NT2/D1 (cell line): ENCODE data around the gene CLSTN3.

Source experiments
- DNase-seq: peaks from one replicate; pipeline ENCODE4 v3.0.0-alpha.2; 2011; ENCODE audit warnings: low read depth, low spot score
- H3K27me3 ChIP-seq: 2 replicates; pipeline ENCODE4 v1.6.0; 2011; ENCODE audit warnings: mild to moderate bottlenecking; ENCODE audit not compliant: insufficient read length, insufficient read depth
- H3K36me3 ChIP-seq: 2 replicates; pipeline ENCODE4 v1.6.1; 2011; ENCODE audit warnings: mild to moderate bottlenecking, low read length, mixed read lengths; ENCODE audit not compliant: insufficient read depth, insufficient read length
- H3K4me1 ChIP-seq: 2 replicates; pipeline ENCODE4 v1.5.1; 2011; ENCODE audit not compliant: insufficient read depth, insufficient read length
- H3K4me3 ChIP-seq: 2 replicates; pipeline ENCODE4 v1.5.1; 2011; ENCODE audit warnings: low read depth; ENCODE audit not compliant: insufficient read length
- H3K9ac ChIP-seq: 2 replicates; pipeline ENCODE4 v1.6.0; 2011; ENCODE audit warnings: low read depth; ENCODE audit not compliant: insufficient read length
- H3K9me3 ChIP-seq: 2 replicates; pipeline ENCODE4 v1.5.1; 2011; ENCODE audit warnings: mild to moderate bottlenecking, low read length; ENCODE audit not compliant: insufficient read depth
- SUZ12 ChIP-seq: IDR thresholded peaks from 2 replicates; pipeline ENCODE4 v1.6.1; 2011; ENCODE audit not compliant: insufficient read length, insufficient read depth; ENCODE audit errors: extremely low read depth
- YY1 ChIP-seq: IDR thresholded peaks from 2 replicates; pipeline ENCODE4 v1.6.1; 2011; ENCODE audit not compliant: insufficient read length, insufficient read depth
- ZNF274 ChIP-seq: IDR thresholded peaks from 2 replicates; pipeline ENCODE4 v1.6.1; 2011; ENCODE audit warnings: mild to moderate bottlenecking, low read depth, low read length

CLSTN3 gene

GRCh38 chr12:7107636-7108002 lies 22.6 kb upstream of the CLSTN3 start:
- Histone ChIP-seq H3K4me1 (peaks cover 8% of the 10 kb centered on the region), H3K4me3 (peak overlapping the region; percentile 66), H3K9me3 (peaks cover 17% of the 10 kb centered on the region), H3K9ac (peak overlapping the region; percentile 86), H3K27me3 (peaks cover 11% of the 10 kb centered on the region), H3K36me3 (peaks cover 18% of the 10 kb centered on the region)
- TF ChIP-seq ZNF274 (no peak), SUZ12 (no peak)
- DNase-seq: no peak

DNA sequence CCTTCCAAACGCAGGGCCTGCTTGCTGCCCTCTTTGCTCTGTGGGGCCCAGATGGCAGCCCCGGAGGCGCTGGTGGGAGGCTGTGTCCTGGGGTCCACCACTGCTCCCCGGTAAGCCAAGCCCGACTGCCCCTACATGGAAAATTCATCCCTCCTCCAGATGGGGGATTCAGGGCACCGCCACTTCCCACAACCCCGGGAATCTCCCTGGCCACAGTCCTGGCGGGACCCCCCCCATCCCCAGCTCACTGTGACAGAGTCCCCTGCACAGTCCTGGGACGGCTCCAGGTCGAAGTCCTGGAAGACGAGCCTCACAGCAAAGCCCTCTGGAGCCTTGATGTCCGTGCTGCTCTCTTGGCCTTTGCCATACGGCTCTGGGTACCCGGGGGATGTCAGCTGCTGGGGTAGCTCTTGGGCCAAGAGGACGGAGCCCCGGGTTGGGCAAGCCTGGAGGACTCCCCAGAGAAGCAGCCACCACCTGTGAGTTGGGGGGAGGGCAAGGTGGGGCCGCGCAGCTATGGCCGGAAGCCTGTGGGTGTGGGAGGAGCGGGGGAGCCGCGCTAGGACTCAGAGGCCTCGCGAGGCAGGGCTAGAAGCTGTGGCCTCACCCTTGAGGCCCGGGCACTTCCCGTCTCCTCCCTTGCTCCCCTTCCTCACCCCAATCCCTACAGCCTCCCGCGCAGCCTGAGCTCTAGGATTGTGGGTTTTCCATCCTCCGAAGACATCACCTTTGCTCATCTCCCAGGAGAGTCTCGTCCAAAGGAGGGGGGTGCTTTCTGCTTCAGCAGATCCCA lies 22.0 kb upstream of the CLSTN3 start:
- TF ChIP-seq YY1 (no peak), SUZ12 (no peak), ZNF274 (no peak)
- Histone ChIP-seq H3K4me1 (peaks cover 8% of the 10 kb centered on the region), H3K9ac (peak overlapping the region; percentile 86), H3K36me3 (peaks cover 18% of the 10 kb centered on the region), H3K4me3 (peak overlapping the region; percentile 66), H3K9me3 (peaks cover 17% of the 10 kb centered on the region), H3K27me3 (peaks cover 13% of the 10 kb centered on the region)
- DNase-seq: no peak

DNA sequence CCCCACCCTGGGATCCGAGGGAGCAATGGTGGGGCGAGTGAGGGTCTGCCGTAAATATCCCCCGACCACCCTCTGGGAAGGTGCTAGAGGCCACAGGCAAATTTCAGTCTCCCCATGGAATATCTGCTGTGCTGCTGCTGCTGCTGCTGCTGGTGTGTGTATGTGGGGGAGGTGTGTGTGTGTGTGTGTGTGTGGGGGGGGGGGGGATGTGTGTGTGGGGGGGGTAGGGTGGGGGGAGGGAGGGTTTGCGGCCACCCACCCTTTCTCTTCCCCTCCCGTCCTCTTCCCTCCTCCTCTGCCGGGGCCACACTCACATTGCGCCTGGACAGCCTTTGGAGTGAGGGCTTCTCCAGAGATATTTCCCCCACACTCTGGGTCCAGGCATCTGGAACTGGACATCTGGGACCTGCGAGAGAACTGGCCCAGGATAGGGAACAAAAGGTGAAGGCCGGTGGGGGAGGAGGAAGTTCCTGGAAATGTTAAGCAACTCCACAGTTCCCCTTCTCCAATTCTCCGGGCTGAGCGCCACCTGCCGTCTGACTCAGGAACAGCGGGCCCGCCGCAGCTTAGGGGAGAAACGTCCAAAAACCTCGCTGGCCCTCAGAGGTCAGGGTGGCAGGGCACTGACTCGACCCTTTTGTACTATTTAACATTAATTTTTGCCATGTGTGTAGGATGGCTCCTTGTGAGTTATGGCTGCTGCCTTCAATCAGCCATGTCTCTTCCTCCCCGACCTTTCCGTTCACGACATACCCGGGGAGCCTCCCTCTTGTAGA lies 21.2 kb upstream of the CLSTN3 start, which contains the start of gene C1RL:
TSS of gene C1RL (minus strand) at position 419 of the 776 bp plus-strand sequence. CDS start at position 385, 34 bp downstream.
- H3K9ac ChIP-seq: peak within 1 kb of the TSS; percentile 86
- peak within 1 kb of the TSS; percentile 66 for H3K4me3 ChIP-seq
- peaks cover 13% of the 10 kb centered on the region for H3K4me1 ChIP-seq
- H3K36me3 ChIP-seq: peaks cover 17% of the 10 kb centered on the region
- peak; percentile 93 for DNase-seq
- H3K27me3 ChIP-seq: peaks cover 13% of the 10 kb centered on the region
- H3K9me3 ChIP-seq: peaks cover 17% of the 10 kb centered on the region
- TF ChIP-seq SUZ12: no peak
- no peak for TF ChIP-seq YY1
- TF ChIP-seq ZNF274: no peak

DNA sequence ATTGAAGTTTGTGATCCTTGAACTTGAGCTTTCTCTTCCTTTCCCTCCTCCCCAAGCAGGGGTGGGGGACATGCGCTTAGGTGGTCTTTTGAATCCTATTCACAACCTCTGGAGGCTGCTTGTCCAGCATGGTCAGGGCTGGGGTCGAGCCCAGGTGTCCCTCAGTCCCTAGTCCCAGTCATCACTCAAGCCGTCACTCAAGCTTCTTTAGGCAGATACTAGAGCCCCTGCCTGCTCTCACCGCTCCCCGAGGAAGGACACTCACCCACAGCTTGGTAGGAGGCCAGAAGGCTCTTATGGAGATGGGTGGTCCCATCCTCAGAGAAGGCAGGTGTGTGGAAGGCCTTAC lies 20.6 kb upstream of the CLSTN3 start:
- Histone ChIP-seq H3K4me1 (peaks cover 13% of the 10 kb centered on the region), H3K9me3 (peaks cover 17% of the 10 kb centered on the region), H3K9ac (peak overlapping the region; percentile 79), H3K27me3 (peaks cover 13% of the 10 kb centered on the region), H3K4me3 (peak overlapping the region; percentile 66), H3K36me3 (peaks cover 18% of the 10 kb centered on the region)
- TF ChIP-seq ZNF274: no peak
- TF ChIP-seq YY1: no peak
- TF ChIP-seq SUZ12: no peak
- no peak for DNase-seq

DNA sequence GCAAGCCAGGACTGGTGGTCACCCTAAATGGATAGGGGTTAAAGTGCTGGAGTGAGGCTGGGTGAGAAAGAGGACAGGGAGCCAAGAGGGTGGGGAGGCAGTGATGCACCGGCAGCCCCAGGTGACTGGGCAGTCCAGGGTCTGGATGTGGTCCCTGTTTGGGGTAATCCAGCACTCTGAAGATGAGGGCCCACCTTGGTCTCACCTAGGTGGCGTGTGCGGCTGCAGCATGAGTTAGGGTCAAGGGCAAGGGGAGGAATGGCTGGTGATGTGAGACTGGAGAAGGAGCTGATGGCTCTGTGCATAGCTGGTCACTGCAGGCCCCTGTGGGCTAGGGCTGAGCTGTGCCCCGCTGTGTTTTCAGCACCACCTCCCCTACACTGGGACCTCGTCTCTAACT lies 19.5 kb upstream of the CLSTN3 start:
- TF ChIP-seq ZNF274: no peak
- no peak for TF ChIP-seq SUZ12
- no peak for TF ChIP-seq YY1
- Histone ChIP-seq H3K36me3 (peaks cover 24% of the 10 kb centered on the region), H3K9ac (no peak overlapping the region), H3K9me3 (peaks cover 15% of the 10 kb centered on the region), H3K27me3 (peaks cover 13% of the 10 kb centered on the region), H3K4me1 (peaks cover 13% of the 10 kb centered on the region), H3K4me3 (no peak overlapping the region)
- DNase-seq: no peak

GRCh38 chr12:7112041-7112440 lies 18.1 kb upstream of the CLSTN3 start:
- TF ChIP-seq ZNF274 (no peak), YY1 (no peak), SUZ12 (no peak)
- no peak for DNase-seq
- H3K9ac ChIP-seq: no peak overlapping the region
- peaks cover 13% of the 10 kb centered on the region for H3K27me3 ChIP-seq
- H3K4me3 ChIP-seq: no peak overlapping the region
- peaks cover under 1% of the 10 kb centered on the region for H3K9me3 ChIP-seq
- peaks cover 13% of the 10 kb centered on the region for H3K4me1 ChIP-seq
- peaks cover 29% of the 10 kb centered on the region for H3K36me3 ChIP-seq

DNA sequence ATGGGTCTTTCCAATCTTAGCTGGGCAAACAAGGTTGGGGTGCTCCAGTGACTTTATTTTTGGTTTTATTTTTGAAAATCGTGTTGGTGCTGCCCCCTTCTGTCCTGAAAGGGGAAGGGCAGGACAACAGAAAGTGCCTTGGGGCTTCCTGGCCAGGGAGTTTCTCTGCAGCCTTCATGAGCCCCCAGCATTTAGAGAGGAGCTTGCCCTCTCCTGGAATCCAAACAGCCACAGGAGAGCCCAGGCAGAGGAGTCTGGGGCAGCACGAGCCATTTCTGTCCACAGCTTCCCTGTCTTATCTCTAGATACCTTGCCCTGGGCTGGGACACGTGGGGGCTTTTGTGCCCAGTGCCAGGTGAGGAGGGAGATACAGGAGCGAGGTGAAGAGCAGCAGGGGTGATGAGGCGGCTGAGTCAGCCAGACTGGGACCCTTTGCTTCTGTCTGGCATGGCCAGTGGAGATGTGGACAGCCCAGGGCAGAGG lies 16.7 kb upstream of the CLSTN3 start:
- Histone ChIP-seq H3K4me3 (no peak overlapping the region), H3K4me1 (peaks cover 9% of the 10 kb centered on the region), H3K9ac (peak overlapping the region; percentile 45), H3K9me3 (no peaks in the 10 kb centered on the region), H3K36me3 (peaks cover 43% of the 10 kb centered on the region), H3K27me3 (peaks cover 13% of the 10 kb centered on the region)
- TF ChIP-seq ZNF274 (no peak), YY1 (no peak), SUZ12 (no peak)
- peak; percentile 76 for DNase-seq
